A549 (cell line): ENCODE results near the gene NR4A1. TPM values are rescaled to one million over a fixed set of nuclear protein-coding genes. Genes with fewer than 3 reads are reported as not detected.

Source experiments
- ATAC-seq, 2 experiments: fragments of 200-7000 bp in 1 of 2; fragments of >200 bp in 1 of 2; cut with Nextera tagmentation in 1 of 2; cut with Tn5 transposase in 1 of 2; 3 replicates each; pipeline versions ENCODE4 v1.8.0 to v1.9.1; 2018 to 2020; ENCODE audit warnings: mild to moderate bottlenecking in 1 of 2, moderate library complexity in 1 of 2
- CTCF ChIA-PET: fragments of 300-600 bp; sonication (Branson Sonifier 250); formaldehyde crosslinking; extraction: SDS; loops from one replicate; lab custom pipeline; 2021; ENCODE audit warnings: antibody characterized with exemption, inconsistent platforms; lab: Yijun Ruan, JAX
- POLR2A ChIA-PET: fragments of 350-600 bp; formaldehyde crosslinking; extraction: SDS; loops from one replicate; lab custom pipeline; 2021; ENCODE audit warnings: antibody characterized with exemption, inconsistent platforms; lab: Yijun Ruan, JAX
- DNase-seq, 2 experiments: peaks; one replicate each; pipeline versions ENCODE4 v3.0.0 to v3.0.0-alpha.2; 2011 to 2016; ENCODE audit warnings: low read depth in 1 of 2, low spot score in 1 of 2
- FAIRE-seq: peaks from 2 replicates; lab custom pipeline; 2011; peaks lifted over from hg19 to GRCh38; lab: Jason Lieb, UNC
- H3K27ac ChIP-seq, 2 experiments: fragments of >200 bp; sonication (Bioruptor Twin); formaldehyde crosslinking; 3 replicates each; pipeline ENCODE4 v1.5.1; 2016 to 2017
- H3K4me1 ChIP-seq: fragments of >200 bp; sonication (Bioruptor Twin); formaldehyde crosslinking; 3 replicates; pipeline ENCODE4 v1.6.1; 2016
- H3K4me2 ChIP-seq: fragments of >200 bp; sonication (Bioruptor Twin); formaldehyde crosslinking; 3 replicates; pipeline ENCODE4 v1.6.1; 2016
- H3K4me3 ChIP-seq: fragments of >200 bp; sonication (Bioruptor Twin); formaldehyde crosslinking; 3 replicates; pipeline ENCODE4 v1.5.1; 2016
- H3K9me3 ChIP-seq: fragments of >200 bp; sonication (Bioruptor Twin); formaldehyde crosslinking; 3 replicates; pipeline ENCODE4 v1.6.1; 2016
- BCL3 ChIP-seq: fragments of >200 bp; sonication (Bioruptor Twin); formaldehyde crosslinking; IDR thresholded peaks from 3 replicates; pipeline ENCODE4 v1.6.1; 2016
- BHLHE40 ChIP-seq: IDR thresholded peaks from 2 replicates; pipeline ENCODE4 v1.6.1; 2012; ENCODE audit warnings: low read depth, low read length, inconsistent platforms
- CBX2 ChIP-seq: fragments of 200-600 bp; sonication (generic); IDR thresholded peaks from 2 replicates; pipeline ENCODE4 v1.6.1; 2016; ENCODE audit warnings: low read depth, mild to moderate bottlenecking, borderline replicate concordance
- CHD2 ChIP-seq: fragments of 150-350 bp; IDR thresholded peaks from 2 replicates; pipeline ENCODE4 v1.6.1; 2014; ENCODE audit warnings: low read length; ENCODE audit not compliant: partially characterized antibody
- CHD4 ChIP-seq: fragments of 200-600 bp; sonication (generic); IDR thresholded peaks from 2 replicates; pipeline ENCODE4 v1.6.1; 2016; ENCODE audit warnings: antibody characterized with exemption, mild to moderate bottlenecking, borderline replicate concordance
- EP300 ChIP-seq, 2 experiments: fragments of >200 bp; sonication (Bioruptor Twin); formaldehyde crosslinking; IDR thresholded peaks; 2 replicates in 1 of 2; 3 replicates in 1 of 2; pipeline ENCODE4 v1.6.1; 2016 to 2017
- ESRRA ChIP-seq: fragments of 150-350 bp; IDR thresholded peaks from 2 replicates; pipeline ENCODE4 v1.6.1; 2014; ENCODE audit warnings: mild to moderate bottlenecking, low read length, borderline replicate concordance
- FOSL2 ChIP-seq, 2 experiments: fragments of 450-650 bp in 1 of 2; fragments of >200 bp in 1 of 2; sonication (Bioruptor Twin) in 1 of 2; formaldehyde crosslinking; IDR thresholded peaks; 2 replicates each; pipeline versions ENCODE4 v1.5.0 to v1.6.1; 2016 to 2020; ENCODE audit warnings: mild to moderate bottlenecking in 1 of 2, moderate library complexity in 1 of 2
- FOXS1 ChIP-seq: fragments of 250-450 bp; sonication (Bioruptor Pico); IDR thresholded peaks from 2 replicates; pipeline ENCODE4 v1.5.0; 2020; ENCODE audit warnings: mild to moderate bottlenecking, moderate library complexity
- GATA3 ChIP-seq: IDR thresholded peaks from 2 replicates; pipeline ENCODE4 v1.6.1; 2012; ENCODE audit warnings: borderline replicate concordance
- HDAC2 ChIP-seq: fragments of 200-600 bp; sonication (generic); IDR thresholded peaks from 2 replicates; pipeline ENCODE4 v1.6.1; 2016
- HES2 ChIP-seq: fragments of >200 bp; sonication (Bioruptor Twin); formaldehyde crosslinking; IDR thresholded peaks from 2 replicates; pipeline ENCODE4 v1.6.1; 2016
- HMGXB4 ChIP-seq: fragments of 250-450 bp; sonication (Bioruptor Pico); IDR thresholded peaks from 2 replicates; pipeline ENCODE4 v1.5.0; 2021; ENCODE audit warnings: mild to moderate bottlenecking, moderate library complexity, borderline replicate concordance
- JUNB ChIP-seq: fragments of >200 bp; sonication (Bioruptor Twin); formaldehyde crosslinking; IDR thresholded peaks from 2 replicates; pipeline ENCODE4 v1.6.1; 2016
- MAX ChIP-seq: IDR thresholded peaks from 2 replicates; pipeline ENCODE4 v1.6.1; 2012
- NFE2L2 ChIP-seq: fragments of 150-350 bp; conservative IDR thresholded peaks from 2 replicates; pipeline ENCODE4 v1.6.1; 2014; ENCODE audit warnings: low read length
- NR3C1 ChIP-seq: fragments of >200 bp; sonication (Bioruptor Twin); formaldehyde crosslinking; IDR thresholded peaks from 3 replicates; pipeline ENCODE4 v1.6.1; 2017
- POLR2A ChIP-seq: IDR thresholded peaks from 2 replicates; pipeline ENCODE4 v1.6.1; 2012; ENCODE audit warnings: mild to moderate bottlenecking, low read length
- POLR2AphosphoS2 ChIP-seq: conservative IDR thresholded peaks from 2 replicates; pipeline ENCODE4 v1.6.1; 2012; ENCODE audit warnings: low read length, improper control_type of control experiment, inconsistent platforms
- RAD21 ChIP-seq, 2 experiments: fragments of >200 bp in 1 of 2; sonication (Bioruptor Twin) in 1 of 2; formaldehyde crosslinking in 1 of 2; IDR thresholded peaks in 1 of 2; conservative IDR thresholded peaks in 1 of 2; 2 replicates in 1 of 2; 3 replicates in 1 of 2; pipeline ENCODE4 v1.6.1; 2012 to 2018; ENCODE audit warnings: inconsistent platforms in 1 of 2
- RARB ChIP-seq: fragments of 250-450 bp; sonication (Bioruptor Pico); IDR thresholded peaks from 2 replicates; pipeline ENCODE4 v1.8.0; 2021; ENCODE audit warnings: mild to moderate bottlenecking, moderate library complexity
- RCOR1 ChIP-seq: fragments of 150-350 bp; IDR thresholded peaks from 2 replicates; pipeline ENCODE4 v1.6.1; 2014; ENCODE audit warnings: antibody characterized with exemption, low read length, low read depth
- REST ChIP-seq: fragments of 200-600 bp; sonication (generic); IDR thresholded peaks from 2 replicates; pipeline ENCODE4 v1.6.1; 2016; ENCODE audit warnings: antibody characterized with exemption, mild to moderate bottlenecking, moderate library complexity
- SMC3 ChIP-seq: fragments of >200 bp; sonication (Bioruptor Twin); formaldehyde crosslinking; IDR thresholded peaks from 3 replicates; pipeline ENCODE4 v1.6.1; 2018; ENCODE audit warnings: inconsistent platforms
- SREBF2 ChIP-seq: fragments of 450-650 bp; IDR thresholded peaks from 2 replicates; pipeline ENCODE4 v1.6.1; 2014; ENCODE audit warnings: mild to moderate bottlenecking, moderate library complexity
- USF2 ChIP-seq: fragments of 450-650 bp; IDR thresholded peaks from 2 replicates; pipeline ENCODE4 v1.6.1; 2014; ENCODE audit warnings: antibody characterized with exemption
- WGBS: methylation state at CpG from one replicate; pipeline ENCODE4 v1.1.6; 2017; ENCODE audit errors: missing lambda C conversion rate; 5-methylcytosine and 5-hydroxymethylcytosine counted together
- polyA plus RNA-seq, 4 experiments: library from polyadenylated mRNA; depleted of rRNA in 3 of 4; stranded (reverse); fragments of >200 nt; fragmentation: RNase III in 1 of 4; extraction: RNeasy Plus Mini Kit Qiagen cat#74134 plus additional on column Dnase treatment in 1 of 4; gene quantifications; 2 replicates in 3 of 4; 3 replicates in 1 of 4; pipeline ENCODE4 v1.2.3, GENCODE V29; 2011 to 2017

The NR4A1 gene
- polyA plus RNA-seq, 2 of the 4 experiments (the other 2 are of a cell fraction), result 39.6 to 89.6 TPM

GRCh38 chr12:52091869-52092268 lies 40.6 kb downstream of the NR4A1 start:
- Histone ChIP-seq H3K9me3 (no peaks in the 10 kb centered on the region; the same call in 2 of the 3 replicates), H3K27ac (no peak overlapping the region), H3K4me2 (0 out of 3 replicates have a peak overlapping the region, but pooled peaks have one; percentile 16), H3K4me3 (no peak overlapping the region)
- 10% methylated on average over 8 of the region's 8 CpGs for WGBS
- POLR2A ChIA-PET, result interaction anchor here (0.6 kb wide), 1 partner anchor 8 kb away, joined by 4 read pairs; no protein-coding TSS in a partner anchor
- no peak for DNase-seq
- TF ChIP-seq RARB (CRISPR knock-in tag), result no peak
- TF ChIP-seq, all 56 proteins: peak for 0
- ATAC-seq, result no peak
- FAIRE-seq, result no peak
- H3K4me1 ChIP-seq, result no peaks in the 10 kb centered on the region
- CTCF ChIA-PET, result interaction anchor here (1.1 to 42.5 kb wide), 10 partner anchors 9 to 107 kb away, joined by 3 to 1730 read pairs (median 4); no protein-coding TSS in a partner anchor

GRCh38 chr12:52093346-52093745 lies 42.1 kb downstream of the NR4A1 start:
- H3K4me1 ChIP-seq, result no peaks in the 10 kb centered on the region
- H3K27ac ChIP-seq, result no peak overlapping the region
- H3K4me2 ChIP-seq, result no peak overlapping the region
- no peak for FAIRE-seq
- ChIA-PET CTCF (interaction anchor here (1.0 to 2.1 kb wide), 8 partner anchors 10 to 89 kb away, joined by 3 to 16 read pairs (median 4); no protein-coding TSS in a partner anchor), POLR2A (no interaction called here)
- no peak; a peak in 1 of 6 replicates for ATAC-seq
- TF ChIP-seq FOXS1 (no peak), POLR2AphosphoS2 (no peak), HES2 (no peak), SREBF2 (no peak), POLR2A (no peak), RCOR1 (no peak), ESRRA (no peak), EP300 (IDR thresholded peaks at IDR 0.05) (no peak), CHD2 (no peak), NFE2L2 (no peak), JUNB (no peak), HMGXB4 (no peak), CHD4 (no peak), HDAC2 (no peak), RAD21 (conservative IDR thresholded peaks at IDR 0.05 in 1 of 2, IDR thresholded peaks at IDR 0.05 in 1 of 2) (no peak)
- DNase-seq, result no peak
- 59% methylated on average over 7 of the region's 7 CpGs for WGBS
- no peaks in the 10 kb centered on the region; the same call in 2 of the 3 replicates for H3K9me3 ChIP-seq
- H3K4me3 ChIP-seq, result no peak overlapping the region

GRCh38 chr12:52096332-52097044 lies 45.2 kb downstream of the NR4A1 start:
- no peak for DNase-seq
- Histone ChIP-seq H3K27ac (no peak overlapping the region), H3K4me1 (no peaks in the 10 kb centered on the region), H3K4me3 (no peak overlapping the region), H3K9me3 (no peaks in the 10 kb centered on the region; the same call in 2 of the 3 replicates), H3K4me2 (no peak overlapping the region)
- POLR2A ChIA-PET, result no interaction called here
- 66% methylated on average over 15 of the region's 15 CpGs for WGBS
- CTCF ChIA-PET, result no interaction called here
- FAIRE-seq, result no peak
- no peak for ATAC-seq
- TF ChIP-seq BCL3 (no peak), FOSL2 (IDR thresholded peaks at IDR 0.05) (no peak), FOSL2 (CRISPR knock-in tag; IDR thresholded peaks at IDR 0.05) (no peak), RAD21 (conservative IDR thresholded peaks at IDR 0.05 in 1 of 2, IDR thresholded peaks at IDR 0.05 in 1 of 2) (no peak), USF2 (no peak), REST (no peak), SMC3 (no peak), CBX2 (no peak), CHD2 (no peak), GATA3 (no peak), BHLHE40 (no peak), NR3C1 (no peak), MAX (no peak)
